Cerebellar cortex (tissue), 1 donor: ENCODE data around the gene KCNJ5.

Experiments used
- DNase-seq: peaks from one replicate; pipeline ENCODE4 v3.0.0-alpha.2; 2015; ENCODE audit warnings: low spot score

Gene KCNJ5

GRCh38 chr11:128895526-128895925 lies 4.4 kb downstream of the KCNJ5 start:
- DNase-seq, result no peak

DNA sequence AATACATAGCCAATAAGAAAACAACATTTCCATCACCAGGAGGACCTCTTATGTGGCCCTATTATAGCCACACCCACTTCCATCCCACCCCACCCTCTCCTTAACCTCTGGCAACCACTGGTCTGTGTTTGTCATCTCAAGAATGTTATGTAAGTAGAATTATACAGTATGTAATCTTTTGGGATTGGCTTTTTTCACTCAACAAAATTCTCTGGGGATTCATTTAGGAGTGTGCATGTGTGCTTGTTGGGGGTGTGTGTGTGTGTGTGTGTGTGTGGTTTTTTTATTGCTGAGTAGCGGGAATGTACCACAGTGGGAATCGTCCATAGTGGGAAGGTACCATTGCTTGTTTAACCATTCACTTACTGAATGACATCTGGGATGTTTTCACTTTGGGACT lies 5.2 kb downstream of the KCNJ5 start:
- no peak for DNase-seq

GRCh38 chr11:128897826-128898225 lies 6.7 kb downstream of the KCNJ5 start:
- no peak for DNase-seq

DNA sequence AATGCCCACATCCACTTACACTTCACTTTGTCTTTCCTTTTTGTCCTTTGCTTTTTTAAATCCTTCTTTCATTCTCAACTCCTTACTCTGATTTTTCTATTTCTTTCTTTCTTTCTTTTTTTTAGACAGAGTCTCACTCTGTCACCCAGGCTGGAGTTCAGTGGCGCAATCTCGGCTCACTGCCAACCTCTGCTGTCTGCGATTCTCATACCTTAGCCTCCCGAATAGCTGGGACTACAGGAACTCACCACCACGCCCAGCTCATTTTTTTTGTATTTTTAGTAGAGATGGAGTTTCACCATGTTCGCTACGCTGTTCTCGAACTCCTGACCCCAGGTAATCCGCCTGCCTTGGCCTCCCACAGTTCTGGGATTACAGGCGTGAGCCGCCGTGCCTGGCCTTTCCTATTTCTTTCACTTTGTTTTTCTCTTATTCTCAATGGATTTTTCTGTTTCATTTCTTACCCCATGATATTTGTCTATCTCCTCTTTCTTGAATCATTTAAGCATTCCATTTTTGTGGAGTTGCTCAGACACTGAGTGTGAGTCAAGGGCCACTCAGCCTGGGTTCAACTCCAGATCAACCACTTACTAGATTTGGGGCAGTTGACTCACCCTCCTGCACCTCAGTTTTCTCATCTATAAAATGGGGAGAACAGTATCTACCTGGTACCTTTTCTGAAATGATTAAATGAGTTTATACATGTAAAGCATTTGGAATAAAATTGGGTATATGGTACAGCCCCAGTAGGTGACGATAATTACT lies 7.6 kb downstream of the KCNJ5 start:
- no peak for DNase-seq

DNA sequence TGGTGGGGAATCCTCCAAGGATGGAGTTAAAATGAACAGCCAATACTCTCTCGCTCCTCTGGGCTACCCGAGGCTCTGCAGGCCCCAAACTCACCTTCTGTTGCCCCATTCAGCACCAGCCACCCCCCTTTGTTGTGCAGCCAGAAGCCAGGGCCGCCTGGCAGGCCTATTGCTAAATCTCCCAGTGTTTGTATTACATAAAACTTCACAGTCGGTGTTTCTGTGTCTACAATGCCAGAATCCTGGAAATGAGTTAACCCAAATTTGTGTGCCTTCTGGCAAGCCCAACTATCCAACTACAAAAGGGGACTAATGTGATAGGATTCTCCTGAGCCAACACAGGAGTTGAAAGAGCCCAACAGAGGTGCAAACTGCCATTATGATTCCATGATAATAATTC lies 9.3 kb downstream of the KCNJ5 start:
- DNase-seq, result peak; percentile 84

GRCh38 chr11:128901653-128902514 lies 10.7 kb downstream of the KCNJ5 start:
- no peak for DNase-seq

- DNase-seq, result no peak
These were observed 11.4 kb downstream of the KCNJ5 start for GRCh38 chr11:128902515-128903066.

DNA sequence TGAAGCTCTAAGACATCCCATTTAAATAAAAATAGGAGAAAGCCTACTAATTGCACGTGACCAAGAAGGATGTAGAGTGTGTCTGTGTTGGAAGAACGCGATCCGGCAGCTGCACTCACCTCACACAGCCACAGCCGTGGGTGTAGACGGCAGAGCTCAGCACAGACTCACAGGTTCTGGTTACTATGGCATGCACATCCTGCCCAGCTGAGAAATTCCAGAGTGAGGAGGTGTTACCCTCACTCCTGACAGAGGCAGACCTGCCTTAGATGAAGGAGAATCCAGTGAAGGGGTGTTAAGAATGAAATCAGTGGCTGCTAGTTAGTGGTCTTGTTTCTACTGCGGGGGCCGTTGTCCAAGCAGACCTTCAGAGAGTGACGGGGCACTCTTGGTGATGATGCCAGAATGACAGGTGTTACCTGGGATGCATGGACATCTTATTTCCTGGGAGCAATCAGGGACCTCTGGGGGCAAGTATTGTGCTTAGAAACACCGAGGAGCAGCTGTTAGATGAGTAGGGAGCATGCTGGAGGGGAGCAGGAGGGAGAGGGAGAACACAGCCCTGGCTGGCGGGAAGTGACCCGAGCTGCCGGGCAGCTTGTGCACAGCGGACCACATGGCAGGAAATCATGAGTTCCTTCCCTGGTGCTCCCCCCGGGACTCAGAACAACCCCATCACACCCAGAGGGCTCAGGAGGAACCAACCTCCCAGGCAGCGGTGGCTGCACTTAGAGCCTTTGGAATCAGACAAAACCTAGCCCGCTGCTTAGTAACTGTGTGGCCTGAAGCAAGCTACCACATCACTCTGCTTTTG lies 12.3 kb downstream of the KCNJ5 start:
- no peak for DNase-seq

DNA sequence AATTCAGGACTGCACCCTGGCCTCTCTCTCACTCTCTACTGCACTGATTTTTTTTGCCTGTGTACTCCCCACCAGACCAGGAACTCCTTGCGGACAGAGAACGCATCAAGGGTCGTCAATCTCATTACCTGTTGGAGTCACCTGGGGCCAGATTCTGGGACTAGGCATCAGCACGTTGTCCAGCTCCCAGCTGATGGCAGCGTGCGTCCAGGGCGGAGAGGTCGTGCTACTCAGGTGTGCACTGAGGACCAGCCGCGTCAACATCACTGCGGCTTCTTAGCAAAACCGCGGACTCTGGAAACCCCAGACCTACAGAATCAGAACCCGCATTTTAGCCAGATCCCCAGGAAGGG lies 13.1 kb downstream of the KCNJ5 start:
- DNase-seq, result no peak

- DNase-seq, result no peak
These were observed 13.6 kb downstream of the KCNJ5 start for GRCh38 chr11:128904656-128905344.

- no peak for DNase-seq
These were observed 14.4 kb downstream of the KCNJ5 start for GRCh38 chr11:128905345-128906184.

DNA sequence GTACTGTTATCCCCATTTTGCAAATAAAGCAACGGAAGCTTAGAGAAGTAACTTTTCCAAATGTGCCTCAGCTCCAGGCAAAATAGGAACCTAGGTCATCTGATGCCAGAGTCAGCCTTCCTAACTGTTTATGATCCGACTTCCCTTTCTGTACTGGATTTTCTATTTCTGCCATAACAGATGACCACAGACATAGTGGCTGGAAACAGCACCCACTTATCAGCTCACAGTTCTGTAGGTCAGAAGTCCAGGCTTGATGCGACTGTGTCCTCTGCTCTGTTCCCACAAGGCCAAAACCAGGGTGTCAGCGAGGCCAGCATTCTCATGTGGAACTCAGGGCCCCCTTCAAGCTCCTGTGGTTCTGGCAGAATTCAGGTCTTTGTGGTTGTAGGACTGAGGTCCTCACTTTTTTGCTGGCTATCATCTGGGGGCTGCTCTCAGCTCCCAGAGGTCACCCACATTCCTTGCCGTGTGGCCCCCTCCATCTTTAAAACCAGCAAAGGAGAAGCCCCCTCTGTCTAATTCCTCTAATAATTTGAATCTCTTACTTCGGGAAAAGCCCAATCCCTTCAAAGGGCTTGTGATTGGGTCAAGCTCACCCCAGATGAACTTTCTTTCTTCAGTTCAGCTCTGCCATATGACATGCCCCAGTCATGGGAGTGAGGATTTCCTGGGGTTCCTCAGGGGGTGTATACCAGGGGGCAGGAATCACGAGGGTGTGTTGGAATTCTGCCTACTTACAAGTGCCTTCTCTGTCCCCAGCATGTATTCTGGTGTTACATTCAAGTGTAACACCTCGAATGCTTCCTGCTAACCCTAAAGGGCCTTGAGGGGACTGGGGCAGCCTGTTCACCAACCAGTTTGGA lies 15.3 kb downstream of the KCNJ5 start:
- no peak for DNase-seq

DNA sequence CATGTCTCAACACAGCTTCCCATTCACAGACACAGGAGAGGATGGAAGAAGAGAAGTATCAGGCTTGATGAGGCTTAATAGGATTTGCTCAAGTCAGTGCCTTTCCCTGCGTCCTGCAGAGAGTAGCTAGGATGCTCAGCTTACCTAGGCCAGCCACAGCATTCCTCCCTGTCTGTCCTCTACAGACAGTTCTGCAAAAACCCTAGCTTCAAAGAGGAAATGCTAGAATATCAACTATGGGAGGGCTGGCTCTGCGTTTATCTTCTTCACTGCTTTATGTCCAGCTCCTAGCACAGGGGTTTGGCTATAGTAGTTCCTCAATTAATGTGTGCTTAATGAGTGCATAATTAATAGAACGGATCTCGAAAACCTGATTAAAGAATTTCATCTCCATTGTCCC lies 16.4 kb downstream of the KCNJ5 start:
- DNase-seq, result no peak

DNA sequence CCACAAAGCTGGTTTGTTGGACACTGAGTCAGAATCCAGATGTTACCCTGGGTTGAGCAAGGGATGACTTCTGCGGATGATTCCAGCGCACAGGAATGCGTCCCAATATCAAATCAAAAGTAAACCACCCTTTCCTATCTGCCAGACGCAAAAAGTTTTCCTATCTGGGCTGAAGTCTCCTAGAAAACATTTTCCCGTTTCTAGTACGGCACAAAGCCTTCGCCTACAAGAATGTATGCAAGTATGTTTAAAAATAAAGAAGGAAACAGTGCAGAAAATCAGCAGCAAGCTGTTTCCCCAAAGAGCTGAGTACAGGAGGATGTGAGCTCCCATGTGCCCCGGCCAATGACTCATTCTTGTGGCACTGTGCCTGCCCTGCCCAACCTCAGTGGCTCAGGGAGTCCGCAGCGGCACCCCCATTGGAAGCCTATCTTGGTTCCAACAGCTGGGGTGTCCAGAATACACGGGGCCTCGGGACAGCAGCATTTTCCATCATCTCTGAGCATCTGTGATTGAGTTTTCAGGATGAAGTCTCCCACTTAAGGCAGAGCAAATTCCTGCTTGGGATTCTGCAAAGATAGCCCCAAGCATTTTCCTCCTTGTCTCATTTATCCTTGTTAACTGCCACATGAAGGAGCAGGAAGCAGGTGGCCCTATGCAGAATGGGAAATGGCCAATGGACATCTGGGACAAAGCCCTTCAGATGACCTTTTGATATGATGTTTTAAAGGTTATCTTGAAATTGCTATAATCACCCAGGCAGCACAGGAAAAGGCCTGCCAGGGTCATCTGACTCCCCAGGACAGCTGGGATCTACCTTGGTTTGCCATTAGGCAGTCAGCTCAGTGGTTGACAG lies 17.5 kb downstream of the KCNJ5 start:
- DNase-seq, result no peak

- no peak for DNase-seq
These were observed 18.4 kb downstream of the KCNJ5 start for GRCh38 chr11:128909438-128910125.

GRCh38 chr11:128910576-128910975 lies 19.4 kb downstream of the KCNJ5 start:
- DNase-seq, result no peak

DNA sequence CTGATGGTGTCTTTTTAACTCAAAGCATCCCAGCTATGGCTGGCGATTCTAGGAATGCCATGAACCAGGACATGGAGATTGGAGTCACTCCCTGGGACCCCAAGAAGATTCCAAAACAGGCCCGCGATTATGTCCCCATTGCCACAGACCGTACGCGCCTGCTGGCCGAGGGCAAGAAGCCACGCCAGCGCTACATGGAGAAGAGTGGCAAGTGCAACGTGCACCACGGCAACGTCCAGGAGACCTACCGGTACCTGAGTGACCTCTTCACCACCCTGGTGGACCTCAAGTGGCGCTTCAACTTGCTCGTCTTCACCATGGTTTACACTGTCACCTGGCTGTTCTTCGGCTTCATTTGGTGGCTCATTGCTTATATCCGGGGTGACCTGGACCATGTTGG lies 20.1 kb downstream of the KCNJ5 start:
- no peak for DNase-seq

GRCh38 chr11:128911701-128912100 lies 20.5 kb downstream of the KCNJ5 start:
- DNase-seq, result no peak
